PC-9 (cell line): Measurements from ENCODE around the gene TAL1. TPM values are rescaled to one million over a fixed set of nuclear protein-coding genes. Genes with fewer than 3 reads are reported as not detected.
"Not testable (repeated sequence)": the region's sequence is repeated elsewhere in the genome, so short reads cannot be mapped to it uniquely, and the experiment has no call there.

Source experiments
- BruUV-seq: library from RNA; stranded (reverse); fragments of 400-500 nt; replicated peaks from 2 replicates; lab custom pipeline; 2021; lab: Mats Ljungman, UMichigan
- CTCF ChIA-PET: fragments of 300-600 bp; sonication (Branson Sonifier 250); formaldehyde crosslinking; loops from one replicate; lab custom pipeline; 2022; ENCODE audit warnings: antibody characterized with exemption; lab: Charles Lee
- POLR2A ChIA-PET: fragments of 300-600 bp; sonication (Branson Sonifier 250); formaldehyde crosslinking; loops from one replicate; lab custom pipeline; 2022; ENCODE audit warnings: antibody characterized with exemption; ENCODE audit not compliant: unreplicated experiment; lab: Charles Lee
- DNase-seq, 2 experiments: peaks; one replicate each; pipeline versions ENCODE4 v3.0.0 to v3.0.0-alpha.2; 2015 to 2022; ENCODE audit warnings: mixed read lengths in 1 of 2
- H2AFZ ChIP-seq: fragments of 200-600 bp; sonication (generic); 2 replicates; pipeline ENCODE4 v1.8.1; 2017; ENCODE audit warnings: antibody characterized with exemption
- H3F3A ChIP-seq: fragments of 200-600 bp; sonication (generic); 2 replicates; pipeline ENCODE4 v1.8.1; 2017; ENCODE audit warnings: antibody characterized with exemption, mild to moderate bottlenecking, low read depth; ENCODE audit not compliant: insufficient read depth
- H3K27ac ChIP-seq: fragments of 200-600 bp; sonication (generic); 2 replicates; pipeline ENCODE4 v1.6.1; 2016; ENCODE audit warnings: mixed run types
- H3K27me3 ChIP-seq: fragments of 200-600 bp; sonication (generic); 2 replicates; pipeline ENCODE4 v1.6.1; 2016; ENCODE audit warnings: low read depth, mixed run types; ENCODE audit not compliant: insufficient read depth
- H3K36me3 ChIP-seq: fragments of 200-600 bp; sonication (generic); 2 replicates; pipeline ENCODE4 v1.6.1; 2016; ENCODE audit warnings: low read depth, mixed run types
- H3K4me1 ChIP-seq: fragments of 200-600 bp; sonication (generic); replicated peaks from 2 replicates; pipeline ENCODE4 v1.6.1; 2016; ENCODE audit warnings: mixed run types; ENCODE audit not compliant: insufficient read depth
- H3K4me2 ChIP-seq: fragments of 200-600 bp; sonication (generic); 2 replicates; pipeline ENCODE4 v1.6.1; 2017; ENCODE audit warnings: mixed run types
- H3K4me3 ChIP-seq: fragments of 200-600 bp; sonication (generic); 2 replicates; pipeline ENCODE4 v1.6.1; 2016; ENCODE audit warnings: mixed run types
- H3K79me2 ChIP-seq: fragments of 200-600 bp; sonication (generic); 2 replicates; pipeline ENCODE4 v1.6.1; 2017; ENCODE audit warnings: low read depth, mixed run types
- H3K9me2 ChIP-seq: fragments of 200-600 bp; sonication (generic); 2 replicates; pipeline ENCODE4 v1.8.1; 2017; ENCODE audit warnings: mild to moderate bottlenecking; ENCODE audit not compliant: insufficient read depth
- H3K9me3 ChIP-seq: fragments of 200-600 bp; sonication (generic); 2 replicates; pipeline ENCODE4 v1.8.1; 2016; ENCODE audit warnings: low read depth; ENCODE audit not compliant: insufficient read depth
- H4K20me1 ChIP-seq: fragments of 200-600 bp; sonication (generic); 2 replicates; pipeline ENCODE4 v1.8.1; 2017; ENCODE audit not compliant: insufficient read depth
- EZH2 ChIP-seq: fragments of 200-600 bp; sonication (generic); IDR thresholded peaks from 2 replicates; pipeline ENCODE4 v1.8.0; 2017; ENCODE audit warnings: antibody characterized with exemption, low read depth
- intact Hi-C: fragments of 100-400 bp; cut with micrococcal nuclease; formaldehyde crosslinking; loops from one replicate; pipeline ENCODE4 v1.10.0; 2022; ENCODE audit not compliant: unreplicated experiment
- total RNA-seq: library from RNA; stranded (reverse); gene quantifications from 2 replicates; pipeline ENCODE4 v1.2.3, GENCODE V29; 2021
- TF ChIP-seq, protein P1 (sequence below): fragments of 200-600 bp; sonication (generic); conservative IDR thresholded peaks from 2 replicates; pipeline ENCODE4 v1.6.1; 2017; ENCODE audit warnings: mixed run types, antibody characterized with exemption, mild to moderate bottlenecking, moderate library complexity

Gene TAL1
- total RNA-seq, 1 experiment from 2014 or later = not detected

DNA sequence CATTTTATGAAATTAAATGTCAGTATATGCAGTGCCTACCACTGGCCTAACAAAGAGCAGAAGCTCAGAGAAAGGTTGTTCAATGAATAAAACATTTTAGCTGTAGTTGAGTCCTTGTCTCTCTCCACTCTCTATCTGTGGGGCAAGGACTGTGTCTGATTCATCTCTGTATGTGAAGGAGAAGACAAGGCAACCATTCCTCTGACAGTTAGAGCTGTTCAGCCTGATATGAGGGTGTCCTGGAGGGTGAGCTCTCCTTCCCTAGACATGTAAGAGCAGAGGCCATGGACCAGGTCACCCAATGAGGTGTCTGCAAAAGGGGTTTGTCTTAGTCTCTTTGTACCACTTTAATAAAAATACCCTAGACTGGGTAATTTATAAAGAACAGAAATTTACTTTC is 37.7 kb downstream of the TAL1 start:
- Histone ChIP-seq H4K20me1 (no peaks in the 10 kb centered on the region), H3K27ac (no peak overlapping the region), H3F3A (no peaks in the 10 kb centered on the region), H3K9me3 (no peaks in the 10 kb centered on the region), H3K4me1 (no peaks in the 10 kb centered on the region), H3K36me3 (no peaks in the 10 kb centered on the region), H3K4me3 (no peak overlapping the region), H3K79me2 (no peaks in the 10 kb centered on the region), H3K9me2 (no peaks in the 10 kb centered on the region), H3K27me3 (0 out of 2 replicates have a peak, but pooled peaks cover 5% of the 10 kb centered on the region), H2AFZ (no peak overlapping the region), H3K4me2 (no peak overlapping the region)
- POLR2A ChIA-PET = no interaction called here
- TF ChIP-seq EZH2 = no peak
- TF ChIP-seq, protein P1, sequence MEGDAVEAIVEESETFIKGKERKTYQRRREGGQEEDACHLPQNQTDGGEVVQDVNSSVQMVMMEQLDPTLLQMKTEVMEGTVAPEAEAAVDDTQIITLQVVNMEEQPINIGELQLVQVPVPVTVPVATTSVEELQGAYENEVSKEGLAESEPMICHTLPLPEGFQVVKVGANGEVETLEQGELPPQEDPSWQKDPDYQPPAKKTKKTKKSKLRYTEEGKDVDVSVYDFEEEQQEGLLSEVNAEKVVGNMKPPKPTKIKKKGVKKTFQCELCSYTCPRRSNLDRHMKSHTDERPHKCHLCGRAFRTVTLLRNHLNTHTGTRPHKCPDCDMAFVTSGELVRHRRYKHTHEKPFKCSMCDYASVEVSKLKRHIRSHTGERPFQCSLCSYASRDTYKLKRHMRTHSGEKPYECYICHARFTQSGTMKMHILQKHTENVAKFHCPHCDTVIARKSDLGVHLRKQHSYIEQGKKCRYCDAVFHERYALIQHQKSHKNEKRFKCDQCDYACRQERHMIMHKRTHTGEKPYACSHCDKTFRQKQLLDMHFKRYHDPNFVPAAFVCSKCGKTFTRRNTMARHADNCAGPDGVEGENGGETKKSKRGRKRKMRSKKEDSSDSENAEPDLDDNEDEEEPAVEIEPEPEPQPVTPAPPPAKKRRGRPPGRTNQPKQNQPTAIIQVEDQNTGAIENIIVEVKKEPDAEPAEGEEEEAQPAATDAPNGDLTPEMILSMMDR = no peak
- no TSS peak for BruUV-seq
- no peak for DNase-seq
- CTCF ChIA-PET = interaction anchor here (0.6 to 1.0 kb wide), 2 partner anchors 69 to 535 kb away, joined by 3 to 8 read pairs; no protein-coding TSS in a partner anchor
- intact Hi-C loops = loop anchor here (5.0 kb wide), 1 partner anchor 243 kb away; the partner anchor contains the start of gene FOXD2

DNA sequence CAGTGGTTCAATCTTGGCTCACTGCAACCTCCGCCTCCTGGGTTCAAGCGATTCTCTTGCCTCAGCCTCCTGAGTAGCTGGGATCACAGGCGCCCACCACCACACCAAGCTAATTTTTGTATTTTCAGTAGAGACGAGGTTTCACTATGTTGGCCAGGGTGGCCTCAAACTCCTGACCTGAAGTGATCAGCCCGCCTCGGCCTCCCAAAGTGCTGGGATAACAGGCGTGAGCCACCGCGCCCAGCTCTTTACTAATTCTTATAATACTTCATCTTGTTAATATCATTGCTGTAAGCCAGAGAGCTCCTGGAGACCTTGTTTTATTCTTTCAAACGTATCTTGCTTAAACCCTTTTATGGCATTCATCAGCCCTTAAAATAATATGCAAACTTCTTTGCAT is 38.5 kb downstream of the TAL1 start:
- H2AFZ ChIP-seq, H3K4me3 ChIP-seq, H3K27ac ChIP-seq, H3K27me3 ChIP-seq, H3K4me2 ChIP-seq, H3K79me2 ChIP-seq, H4K20me1 ChIP-seq, H3K9me2 ChIP-seq, H3K36me3 ChIP-seq, H3K4me1 ChIP-seq, H3K9me3 ChIP-seq, H3F3A ChIP-seq, DNase-seq, BruUV-seq: not testable (repeated sequence)
- ChIA-PET CTCF (interaction anchor here (0.6 to 2.5 kb wide), 5 partner anchors 14 to 201 kb away, joined by 3 to 17 read pairs (median 4); no protein-coding TSS in a partner anchor), POLR2A (interaction anchor here (0.6 kb wide), 1 partner anchor 48 kb away, joined by 4 read pairs; no protein-coding TSS in a partner anchor)
- intact Hi-C loops = loop anchor here (1.0 to 5.0 kb wide), 2 partner anchors 70 to 244 kb away; partner anchors contain the start of gene FOXD2

DNA sequence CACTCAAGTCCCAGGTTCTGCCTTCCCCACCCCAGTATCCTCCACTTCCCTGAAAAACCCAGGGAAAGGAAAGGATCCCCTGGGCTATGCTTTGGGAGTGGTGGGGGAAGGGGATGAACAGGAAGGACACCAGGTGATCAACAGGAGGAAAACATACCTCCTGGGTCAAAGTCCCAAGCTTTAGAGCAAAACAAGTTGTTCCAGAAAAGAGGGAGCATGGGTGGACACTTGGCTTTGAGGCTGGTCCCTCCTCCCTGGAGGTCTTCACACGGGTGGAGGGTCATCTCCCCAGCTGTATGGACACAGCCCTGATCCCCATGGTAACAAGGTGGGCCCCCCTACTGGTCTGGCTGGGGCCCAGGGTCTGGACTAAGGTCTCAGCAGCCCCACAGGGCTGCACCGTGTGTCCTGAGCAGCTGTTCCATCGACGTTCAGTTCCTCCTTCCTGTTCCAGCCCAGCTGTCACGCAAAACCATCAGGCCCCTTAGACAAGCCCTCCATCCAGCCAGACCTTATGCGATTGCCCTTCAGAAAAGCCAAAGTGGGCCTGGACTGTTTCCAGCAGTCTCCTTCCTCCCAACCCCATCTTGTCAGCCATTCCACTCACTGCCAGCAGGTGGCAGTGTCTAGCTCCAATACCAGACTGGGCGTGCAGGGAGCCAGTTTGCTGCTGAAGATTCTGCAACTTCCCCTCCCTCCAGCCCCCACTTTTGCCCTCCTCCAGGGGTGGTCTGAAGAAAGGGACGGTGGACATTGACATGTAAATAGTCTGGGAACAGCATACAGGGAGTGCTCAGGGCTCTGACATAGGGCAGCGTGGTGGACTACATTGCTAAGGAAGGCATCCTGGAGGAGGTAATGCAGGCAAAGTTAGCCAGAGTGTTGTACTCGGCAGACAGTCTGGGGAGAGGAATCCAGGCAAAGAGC is 39.3 kb downstream of the TAL1 start:
- peak; percentile 57 to 69 for DNase-seq
- TF ChIP-seq EZH2 = no peak
- TF ChIP-seq, protein P1 = peak; percentile 95
- no peaks in the 10 kb centered on the region for H3K36me3 ChIP-seq
- H4K20me1 ChIP-seq = no peaks in the 10 kb centered on the region
- no peaks in the 10 kb centered on the region for H3F3A ChIP-seq
- no peak overlapping the region; the same call in 1 of the 2 replicates for H3K4me2 ChIP-seq
- intact Hi-C loops = loop anchor here (1.0 to 5.0 kb wide), 2 partner anchors 71 to 245 kb away; partner anchors contain the start of gene FOXD2
- BruUV-seq = no TSS peak
- H2AFZ ChIP-seq = no peak overlapping the region
- H3K4me1 ChIP-seq = no peaks in the 10 kb centered on the region
- no peaks in the 10 kb centered on the region for H3K79me2 ChIP-seq
- no peak overlapping the region for H3K27ac ChIP-seq
- no peaks in the 10 kb centered on the region for H3K27me3 ChIP-seq
- no peaks in the 10 kb centered on the region for H3K9me3 ChIP-seq
- ChIA-PET POLR2A (interaction anchor here (0.6 kb wide), 1 partner anchor 49 kb away, joined by 4 read pairs; no protein-coding TSS in a partner anchor), CTCF (interaction anchor here (0.6 to 2.5 kb wide), 6 partner anchors 13 to 202 kb away, joined by 3 to 17 read pairs (median 4); no protein-coding TSS in a partner anchor)
- no peaks in the 10 kb centered on the region for H3K9me2 ChIP-seq
- H3K4me3 ChIP-seq = no peak overlapping the region
